HG03460 (cell line): Measurements from ENCODE around the gene CMTR1.
"Not testable (repeated sequence)": the region's sequence is repeated elsewhere in the genome, so short reads cannot be mapped to it uniquely, and the experiment has no call there.

Experiments
- ATAC-seq: cut with Tn5 transposase; IDR thresholded peaks from one replicate; pipeline ENCODE4 v1.9.1; 2021; ENCODE audit not compliant: unreplicated experiment

Gene CMTR1

DNA sequence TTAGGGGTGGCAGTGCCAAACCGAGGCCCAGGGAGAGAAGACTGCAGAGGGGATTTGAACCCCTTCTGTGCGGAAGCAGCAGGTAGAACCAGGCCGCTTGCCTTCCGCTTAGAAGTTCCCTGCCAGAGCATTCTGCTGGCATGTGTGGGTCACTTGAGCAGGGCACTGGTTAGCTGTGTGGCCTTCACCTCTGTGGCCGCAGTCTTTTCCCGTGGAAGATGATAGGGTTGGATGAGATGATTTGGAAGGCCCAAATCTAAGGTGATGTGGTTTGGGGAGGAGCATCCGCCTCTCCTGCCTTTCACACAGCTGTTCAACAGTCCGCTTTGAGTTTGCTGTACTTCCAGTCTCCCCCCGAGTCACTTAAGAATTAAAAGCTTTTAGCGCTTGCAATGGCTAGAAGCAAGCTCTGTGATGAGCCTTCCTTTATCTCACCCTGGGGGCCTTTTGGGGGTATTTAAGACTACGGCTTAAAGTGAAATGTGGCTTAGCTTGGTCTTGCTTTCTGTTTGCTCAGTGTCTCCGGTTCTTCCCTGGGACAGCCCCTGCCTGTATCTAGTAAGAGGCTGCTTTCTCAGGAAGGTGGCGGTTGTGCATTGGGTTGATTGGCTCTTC lies 743 bp downstream of the CMTR1 start:
- peak; percentile 39 for ATAC-seq

DNA sequence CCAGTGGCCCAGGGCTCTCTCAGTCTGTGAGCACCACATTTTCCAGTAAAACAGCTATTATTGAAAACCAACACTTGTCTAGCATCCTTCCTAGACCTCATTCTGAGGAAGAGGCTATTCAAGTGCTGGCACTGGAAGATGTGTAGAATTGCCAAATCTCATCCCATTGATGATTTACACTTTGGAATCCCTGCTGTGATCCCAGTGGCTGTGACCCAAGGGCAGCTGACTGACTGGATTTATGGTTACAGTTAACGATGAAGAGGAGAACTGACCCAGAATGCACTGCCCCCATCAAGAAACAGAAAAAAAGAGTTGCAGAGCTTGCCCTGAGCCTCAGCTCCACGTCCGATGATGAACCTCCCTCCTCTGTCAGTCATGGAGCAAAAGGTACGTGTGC lies 2.4 kb downstream of the CMTR1 start:
- no peak for ATAC-seq

DNA sequence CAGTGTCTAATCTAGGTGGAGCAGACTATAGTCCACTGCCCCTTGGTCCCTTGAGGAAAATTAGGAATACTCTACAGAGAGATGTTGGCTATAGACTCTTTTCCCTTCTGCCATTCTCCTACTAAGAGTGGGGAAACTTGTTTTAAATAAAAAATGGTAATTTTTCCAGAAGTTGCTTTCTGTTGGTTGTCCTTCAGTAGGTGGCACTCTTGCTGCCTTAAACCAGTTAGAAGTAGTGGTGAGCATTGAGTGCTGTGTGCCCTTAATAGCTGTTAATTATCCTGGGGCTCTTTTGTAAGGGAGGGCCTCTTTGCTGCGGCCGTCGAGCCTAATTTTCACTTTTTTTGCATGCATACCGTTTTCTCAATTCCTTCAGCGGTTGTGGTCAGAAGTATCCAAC lies 2.8 kb downstream of the CMTR1 start:
- ATAC-seq = no peak

DNA sequence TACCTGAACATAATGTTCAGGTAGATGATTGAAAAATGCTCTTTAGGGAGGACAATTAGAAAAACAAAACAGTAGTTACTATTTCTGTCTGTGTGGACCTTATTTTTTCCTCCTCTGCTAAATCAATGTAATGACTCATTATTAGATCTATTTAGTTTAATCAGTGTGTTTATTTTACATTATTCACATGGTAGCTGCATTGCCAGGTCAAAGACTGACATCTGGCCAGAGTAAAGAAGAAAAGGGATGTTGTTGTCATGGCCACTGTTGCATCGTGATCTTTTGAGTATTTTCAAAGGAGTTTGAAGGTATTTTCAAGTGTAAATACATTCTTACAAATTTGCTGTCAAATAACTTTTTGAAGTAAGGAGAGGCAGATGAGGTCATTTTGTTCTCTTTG lies 5.9 kb downstream of the CMTR1 start:
- ATAC-seq = no peak

DNA sequence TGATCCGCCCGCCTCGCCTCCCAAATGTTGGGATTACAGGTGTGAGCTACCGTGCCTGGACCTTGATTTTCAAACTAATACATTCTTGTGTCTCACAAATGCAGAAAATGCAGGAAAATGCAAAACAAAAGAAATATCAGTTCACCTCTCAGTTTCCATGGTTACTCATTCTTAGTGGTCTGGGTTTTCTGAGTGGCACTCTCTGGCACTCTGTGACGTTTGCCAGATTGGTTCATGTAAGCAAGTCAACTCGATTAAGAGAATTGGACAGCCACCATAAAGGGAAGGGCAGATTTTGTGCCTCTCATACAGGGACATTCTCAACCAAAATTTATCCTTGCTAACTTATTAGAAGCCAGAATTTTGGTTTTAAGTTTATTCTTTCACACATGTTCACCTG lies 8.6 kb downstream of the CMTR1 start:
- no peak for ATAC-seq

DNA sequence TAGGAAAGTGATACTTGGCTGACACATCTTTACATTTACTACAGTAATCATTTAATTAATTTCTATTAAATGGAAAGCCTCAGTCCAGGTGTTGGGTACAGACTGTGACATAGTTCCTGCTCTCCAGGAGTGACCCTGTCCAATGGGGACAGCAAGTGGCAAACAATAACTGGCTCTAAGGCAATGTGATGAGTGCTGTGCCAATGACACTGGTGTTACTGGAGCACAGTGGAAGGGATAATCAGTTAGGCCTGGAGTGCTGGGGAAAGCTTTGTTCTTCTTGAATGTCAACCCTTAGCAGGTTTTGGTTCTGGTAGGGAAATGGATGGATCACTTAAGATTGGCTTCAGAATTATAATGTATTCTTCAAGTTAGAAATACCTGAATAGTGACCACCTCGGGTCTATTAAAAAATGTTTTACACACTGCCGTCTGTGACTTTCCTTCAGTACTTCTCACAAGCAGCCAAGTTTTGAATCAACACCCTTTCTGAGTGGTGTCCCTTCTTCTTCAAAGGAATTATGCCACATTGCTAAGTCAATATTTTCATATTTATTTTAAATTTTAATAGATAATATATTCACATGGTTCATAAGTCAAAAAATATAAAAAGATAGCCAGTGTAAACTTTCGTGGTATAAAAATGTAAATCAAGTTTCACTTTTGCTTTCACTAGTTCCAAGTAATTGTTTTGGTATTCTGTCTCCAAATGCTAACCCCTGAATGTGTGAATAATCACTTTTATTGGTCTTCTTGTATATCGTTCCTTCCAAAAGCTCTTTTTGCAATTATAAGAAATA lies 9.6 kb downstream of the CMTR1 start:
- ATAC-seq = no peak

DNA sequence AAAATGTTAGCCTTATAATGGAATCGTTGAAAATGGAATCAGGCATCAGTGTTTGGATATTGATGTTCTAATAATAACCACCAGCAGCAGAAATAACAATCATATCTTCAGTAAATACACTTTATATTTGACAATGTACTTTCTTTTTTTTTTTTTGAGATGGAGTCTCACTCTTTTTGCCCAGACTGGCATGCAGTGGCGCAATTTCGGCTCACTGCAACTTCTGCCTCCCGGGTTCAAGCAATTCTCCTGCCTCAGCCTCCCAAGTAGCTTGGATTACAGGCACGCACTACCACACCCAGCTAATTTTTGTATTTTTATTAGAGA lies 10.2 kb downstream of the CMTR1 start:
- ATAC-seq = not testable (repeated sequence)

DNA sequence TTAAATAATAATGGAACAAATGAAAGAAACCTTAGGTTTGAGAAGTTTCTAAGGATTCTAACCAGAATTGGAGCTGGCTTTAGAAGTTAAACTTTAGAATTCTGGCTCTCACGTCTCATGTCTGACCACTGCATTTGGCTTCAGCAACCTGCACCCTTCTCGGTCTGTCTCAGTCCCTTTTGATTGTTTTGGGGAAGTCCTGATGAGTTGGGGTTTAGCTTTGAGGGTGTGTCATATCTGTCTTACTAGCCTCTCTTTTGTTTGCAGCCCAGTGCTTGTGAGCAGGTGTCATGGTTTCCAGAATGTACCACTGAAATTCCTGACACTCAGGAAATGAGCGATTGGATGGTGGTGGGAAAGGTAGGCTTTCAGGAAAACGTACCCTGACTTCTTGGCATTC lies 17.0 kb downstream of the CMTR1 start:
- ATAC-seq = no peak

DNA sequence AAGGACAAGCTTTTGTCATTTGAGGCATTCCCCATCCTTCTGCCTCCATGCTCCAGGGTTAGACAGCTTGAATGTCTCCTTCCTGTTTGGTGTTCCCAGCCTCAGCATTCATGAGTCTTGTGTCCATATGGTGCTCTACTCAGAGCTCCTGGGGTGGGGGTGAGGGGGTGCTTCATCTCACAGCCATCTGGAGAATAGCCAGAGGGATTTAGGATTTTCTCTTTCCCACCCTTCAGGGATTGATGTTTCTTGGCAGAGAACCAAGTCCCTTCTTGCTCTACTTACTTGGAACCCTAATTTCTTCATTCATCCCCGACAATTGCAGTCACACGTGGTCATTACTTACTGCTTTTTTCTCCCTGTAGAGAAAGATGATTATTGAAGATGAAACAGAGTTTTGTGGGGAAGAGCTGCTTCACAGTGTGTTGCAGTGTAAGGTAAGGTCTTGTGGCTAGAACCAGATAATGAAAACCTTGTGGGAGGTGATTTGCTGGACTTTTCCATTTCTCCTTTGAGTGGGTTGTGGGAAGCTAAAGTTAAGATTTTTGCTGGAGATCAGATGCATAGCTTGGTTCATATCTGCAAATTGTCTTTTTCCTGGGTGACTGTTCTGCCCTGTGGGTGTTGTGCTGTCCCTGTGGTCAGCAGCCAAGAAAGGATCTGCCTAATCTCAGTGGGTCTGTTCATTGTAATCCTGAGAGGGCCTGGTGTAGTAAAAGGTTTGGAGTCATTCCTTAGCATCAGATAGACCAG lies 18.6 kb downstream of the CMTR1 start:
- no peak for ATAC-seq

DNA sequence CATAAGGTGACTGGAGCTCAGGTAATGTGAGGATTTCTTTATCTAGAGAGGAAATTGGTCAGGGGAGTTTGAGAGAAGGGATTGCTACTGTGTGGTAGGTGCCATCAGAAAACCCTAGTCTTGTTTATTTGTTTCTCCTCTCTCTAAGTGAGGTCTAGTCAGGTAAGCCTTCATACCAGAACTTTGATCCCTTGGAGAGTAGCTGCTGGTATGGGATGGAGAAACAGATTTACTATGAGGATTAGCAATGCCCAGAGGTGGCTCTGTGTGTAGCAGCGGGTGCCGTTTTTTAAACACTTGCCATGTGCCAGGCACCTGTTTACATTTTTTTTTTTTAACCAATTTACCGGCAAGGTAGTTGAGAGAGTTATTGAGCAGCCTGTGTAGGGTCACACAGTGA lies 19.5 kb downstream of the CMTR1 start:
- ATAC-seq = no peak

DNA sequence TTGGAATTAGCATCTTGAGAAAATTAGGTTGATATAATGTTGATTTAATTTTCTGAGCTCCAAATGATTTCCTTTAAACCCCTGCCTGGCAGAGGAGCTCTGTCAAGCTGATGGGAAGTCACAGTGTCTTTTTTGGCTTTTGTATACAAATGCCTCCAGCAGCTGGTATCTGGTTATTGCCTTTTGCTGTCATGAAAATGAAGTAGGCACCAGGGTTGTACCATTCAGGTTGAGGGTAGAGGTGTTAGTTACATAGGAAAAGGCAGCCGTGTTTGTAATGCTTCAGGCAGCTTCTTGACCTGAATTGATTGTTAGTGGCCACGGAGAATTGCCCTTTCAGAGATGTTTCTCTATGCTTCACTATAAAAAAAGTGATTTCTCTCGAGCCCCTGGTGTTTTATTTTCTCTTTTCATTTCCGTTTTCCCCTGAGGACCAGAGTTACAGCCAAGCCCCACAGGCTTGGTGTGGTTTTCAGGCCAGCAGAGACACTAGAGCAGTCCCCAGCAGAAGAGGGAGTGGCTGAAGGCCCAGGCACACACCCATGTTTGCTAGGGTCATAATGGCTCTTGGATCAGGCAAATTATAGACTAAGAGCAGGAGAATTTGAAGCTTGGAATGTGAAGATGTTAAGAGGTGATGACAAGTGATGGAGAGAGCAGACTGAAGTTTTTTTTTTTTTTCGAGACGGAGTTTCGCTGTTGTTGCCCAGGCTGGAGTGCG lies 21.6 kb downstream of the CMTR1 start:
- no peak for ATAC-seq

DNA sequence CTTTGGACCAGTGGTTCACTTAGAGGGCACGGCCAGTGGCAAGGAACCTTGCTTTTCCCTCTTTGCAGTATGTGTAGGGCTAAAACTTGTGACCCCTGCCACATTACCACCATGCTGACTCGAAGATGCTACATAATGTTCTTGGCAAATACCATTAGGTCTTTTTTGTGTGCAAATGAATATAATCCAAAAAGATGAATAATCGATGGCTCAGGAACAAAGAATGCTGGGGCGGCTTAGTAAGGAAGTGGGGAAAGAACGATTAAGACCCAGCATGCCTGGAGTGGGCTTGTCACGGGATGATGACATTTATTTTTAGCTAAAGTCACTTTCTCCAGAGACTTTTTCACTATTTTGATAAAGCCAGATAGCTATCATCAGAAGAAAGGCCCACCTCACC lies 23.1 kb downstream of the CMTR1 start:
- no peak for ATAC-seq

DNA sequence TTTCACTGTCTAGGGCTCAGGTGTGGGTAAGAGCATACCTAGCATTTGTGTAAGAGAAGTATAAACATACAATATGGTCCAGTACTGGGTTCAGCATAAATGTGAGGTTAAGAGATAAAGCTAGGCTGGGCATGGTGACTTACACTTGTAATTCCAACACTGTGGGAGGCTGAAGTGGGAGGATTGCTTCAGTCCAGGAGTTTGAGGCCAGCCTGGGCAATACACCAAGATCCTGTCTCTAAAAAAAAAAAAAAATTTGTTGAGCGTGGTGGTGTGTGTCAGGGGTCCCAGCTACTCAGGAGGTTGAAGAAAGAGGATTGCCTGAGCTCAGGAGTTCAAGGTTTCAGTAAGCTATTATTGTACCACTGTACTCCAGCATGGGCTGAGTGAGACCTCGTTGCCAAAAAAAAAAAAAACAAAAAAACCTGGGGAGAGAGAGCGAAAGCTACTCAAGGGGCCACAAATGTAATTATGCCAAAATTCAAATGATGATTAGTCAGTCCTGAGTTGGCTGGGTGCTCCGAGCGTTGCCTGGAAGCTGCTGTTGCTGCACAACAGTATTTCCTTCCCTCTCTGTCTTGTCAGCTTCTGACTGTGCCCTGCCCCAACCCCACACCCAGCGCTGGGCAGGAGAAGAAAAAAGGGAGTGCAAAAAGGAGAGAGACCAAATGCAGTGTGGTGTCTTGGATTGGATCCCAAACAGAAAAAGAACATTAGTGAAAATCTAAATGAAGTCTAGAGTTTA lies 24.0 kb downstream of the CMTR1 start:
- no peak for ATAC-seq

DNA sequence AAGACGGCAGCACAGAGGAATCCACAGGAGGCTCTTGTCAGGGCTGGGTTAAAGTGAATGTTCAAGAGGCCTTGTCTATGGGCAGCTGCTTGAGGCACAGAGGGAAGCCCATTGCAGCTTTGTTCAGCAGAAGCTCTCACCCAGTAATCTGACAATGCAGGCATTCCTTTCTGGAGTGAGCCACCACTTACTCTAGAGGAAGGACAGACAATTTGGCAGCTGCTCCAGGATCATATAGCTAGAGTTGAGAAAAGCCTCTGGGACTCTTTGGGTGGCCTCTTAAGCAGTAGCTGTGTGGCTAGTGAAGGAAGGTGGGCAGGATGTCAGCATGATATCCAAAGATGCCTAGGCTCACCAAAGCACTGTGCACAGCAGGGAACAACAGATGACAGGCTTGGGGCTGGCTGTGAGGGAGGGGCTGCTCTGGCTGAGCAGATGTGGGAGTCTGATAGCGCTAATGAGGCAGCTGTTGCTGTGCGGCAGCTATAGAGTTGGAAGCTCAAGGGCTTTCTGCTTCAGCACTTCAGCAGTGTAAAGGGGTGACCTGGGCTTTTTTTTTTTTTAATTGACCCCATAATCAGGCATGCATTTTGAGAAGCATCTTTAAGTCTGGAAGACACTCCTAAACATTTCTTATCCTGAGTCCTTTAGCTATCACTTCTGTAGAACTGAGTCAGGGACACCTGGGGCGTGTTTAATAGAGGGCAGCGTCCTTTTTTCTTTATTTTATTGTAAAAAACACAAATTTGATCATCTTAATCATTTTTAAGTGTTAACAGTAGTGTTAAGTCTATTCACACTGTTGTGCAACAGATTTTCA lies 27.2 kb downstream of the CMTR1 start:
- no peak for ATAC-seq

DNA sequence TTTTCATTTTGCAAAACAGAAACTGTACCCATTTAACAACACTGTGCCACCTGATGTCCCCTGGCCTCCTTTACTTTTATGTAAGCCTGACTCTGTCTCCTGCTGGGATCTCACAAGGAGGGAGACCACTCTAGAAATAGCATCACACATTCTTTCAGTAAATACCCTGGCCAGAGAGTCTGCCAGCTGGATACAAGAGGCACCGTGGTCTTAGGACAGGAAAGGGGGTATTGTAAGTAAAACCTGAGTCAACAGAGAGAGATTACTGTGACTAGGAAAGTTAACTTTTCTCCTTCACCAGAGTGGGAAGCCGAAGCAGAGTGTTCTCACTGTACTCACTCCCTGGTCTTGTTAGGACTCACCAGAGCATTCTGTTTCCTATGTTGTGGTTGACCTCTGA lies 27.8 kb downstream of the CMTR1 start:
- ATAC-seq = no peak

DNA sequence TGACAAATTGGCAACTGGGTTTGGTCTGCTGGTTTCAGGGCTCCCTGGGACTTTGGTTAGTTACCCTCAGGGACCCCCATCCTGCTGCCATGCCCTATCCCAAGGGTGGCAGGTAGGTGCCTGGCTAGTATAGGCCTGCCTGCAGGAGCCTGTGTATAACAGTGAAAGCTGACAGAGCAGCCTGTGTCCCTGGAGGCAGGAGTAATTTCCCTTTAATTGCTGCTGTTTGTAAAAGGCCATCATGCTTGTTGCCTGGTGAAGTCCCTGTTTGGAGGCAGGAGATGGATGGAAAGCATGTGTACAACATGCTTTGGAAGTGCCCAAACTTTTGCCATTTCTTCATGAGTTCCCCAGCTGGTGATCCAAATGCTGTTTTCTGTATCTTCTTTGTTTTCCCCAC lies 30.1 kb downstream of the CMTR1 start:
- ATAC-seq = no peak

DNA sequence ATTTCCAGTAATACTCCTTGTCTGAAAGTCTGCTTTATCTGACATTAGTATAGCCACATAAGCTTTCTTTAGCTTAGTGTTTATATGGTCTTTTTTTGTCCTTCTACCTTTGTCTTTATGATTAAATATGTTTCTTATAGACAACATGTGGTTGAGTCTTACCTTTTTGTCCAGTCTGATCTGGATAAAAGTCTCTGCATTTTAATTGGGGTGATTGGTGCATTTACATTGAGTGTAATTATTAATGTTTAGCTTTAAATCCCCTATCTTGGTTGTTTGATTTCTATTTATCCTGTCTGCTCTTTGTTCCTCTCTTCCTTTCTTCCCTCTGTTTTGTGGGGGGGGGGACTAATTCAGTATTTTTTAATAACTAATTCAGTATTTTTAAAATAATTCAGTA lies 34.7 kb downstream of the CMTR1 start:
- no peak for ATAC-seq

DNA sequence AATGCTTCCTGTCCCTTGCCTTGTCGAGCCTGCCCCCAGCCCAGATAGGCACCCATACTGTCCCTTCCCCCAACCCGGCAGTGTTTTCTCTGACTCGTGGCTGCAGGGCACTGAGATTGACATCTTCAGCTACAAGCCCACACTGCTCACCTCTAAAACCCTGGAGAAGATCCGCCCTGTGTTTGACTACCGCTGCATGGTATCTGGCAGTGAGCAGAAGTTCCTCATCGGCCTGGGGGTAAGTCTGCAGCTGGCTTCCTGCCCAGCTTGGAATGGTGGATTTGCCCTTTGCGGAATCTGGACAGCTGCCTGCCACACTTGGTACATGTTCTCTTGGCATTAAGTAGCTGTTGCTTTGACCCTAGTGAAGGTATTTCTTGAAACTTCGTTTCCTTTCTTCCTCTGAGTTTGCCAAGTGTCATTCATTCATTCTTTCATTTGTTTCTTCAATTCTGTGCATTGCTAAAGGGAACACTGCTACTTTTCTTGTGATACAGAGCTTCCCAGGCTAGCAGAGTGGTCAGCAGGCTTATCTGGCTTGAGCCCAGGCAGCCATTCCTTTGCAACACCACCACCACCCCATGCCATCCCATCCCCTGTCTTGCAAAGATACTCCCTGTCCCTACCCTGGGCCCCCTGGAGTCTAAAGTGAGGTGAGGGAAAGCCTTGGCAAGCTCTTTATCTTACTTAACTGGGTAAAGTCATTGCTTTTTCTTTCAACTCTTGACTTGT lies 40.5 kb downstream of the CMTR1 start:
- ATAC-seq = no peak

DNA sequence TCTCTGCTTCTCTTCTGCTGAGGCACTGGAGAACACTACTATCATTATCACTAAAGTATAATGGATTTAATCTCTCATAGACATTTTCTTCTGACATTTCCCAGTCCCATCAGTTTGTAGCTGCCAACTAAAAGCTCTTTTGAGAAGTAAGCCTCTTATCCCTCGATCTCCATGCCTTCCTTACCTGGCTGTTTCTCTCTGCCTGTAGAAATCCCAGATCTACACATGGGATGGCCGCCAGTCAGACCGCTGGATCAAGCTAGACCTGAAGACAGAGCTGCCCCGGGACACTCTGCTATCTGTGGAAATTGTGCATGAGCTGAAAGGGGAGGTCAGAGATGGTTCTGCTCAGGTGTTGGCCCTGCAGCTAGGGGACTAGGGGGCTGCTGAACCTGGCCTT lies 41.3 kb downstream of the CMTR1 start:
- no peak for ATAC-seq
